OCI-M2 (cell line): Measurements from ENCODE around the gene MIXL1.
"Not testable (repeated sequence)": the region's sequence is repeated elsewhere in the genome, so short reads cannot be mapped to it uniquely, and the experiment has no call there.

Experiments
- DNase-seq: peaks from one replicate; lab custom pipeline; 2025; ENCODE audit not compliant: unreplicated experiment; lab: John Stamatoyannopoulos, UW

The MIXL1 gene

DNA sequence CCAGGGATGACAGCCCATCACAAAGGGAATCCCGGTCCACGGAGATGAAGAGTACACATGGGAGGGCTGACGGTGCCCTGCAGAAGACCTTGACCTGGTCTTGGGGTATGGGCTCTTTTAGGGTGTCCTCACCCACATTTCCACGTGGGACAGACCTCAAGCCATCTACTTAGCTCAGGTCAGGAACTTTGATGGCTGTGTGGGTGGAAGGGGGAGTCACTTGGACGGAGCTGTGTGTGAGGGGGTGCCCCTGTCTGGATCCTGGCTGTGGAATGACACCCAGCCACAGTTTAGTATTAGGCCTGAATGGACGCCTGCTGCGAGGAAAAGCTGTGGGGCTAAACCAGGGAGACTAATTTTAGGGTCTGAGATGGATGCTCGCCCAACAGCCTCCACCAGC is 10.9 kb upstream of the MIXL1 start:
- no peak for DNase-seq

DNA sequence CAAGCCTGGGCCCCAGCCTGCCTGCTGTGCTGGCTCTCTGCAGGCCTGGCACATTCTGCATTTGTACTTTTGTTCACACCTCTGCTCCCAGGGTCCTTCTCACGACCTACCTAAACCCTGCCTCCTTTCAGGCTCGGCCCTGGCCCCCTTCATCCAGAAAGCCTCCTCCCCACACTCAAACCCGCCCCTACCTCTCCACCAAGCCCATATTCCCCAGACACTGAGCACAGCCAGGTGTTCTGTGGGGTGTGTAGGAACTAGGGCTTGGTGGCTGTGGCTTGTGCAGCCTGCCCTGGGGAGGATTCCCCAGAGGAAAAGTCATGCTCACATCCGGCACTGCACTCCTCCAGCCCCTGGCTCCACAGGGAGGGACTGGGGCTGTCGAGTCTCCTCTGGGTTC is 8.2 kb upstream of the MIXL1 start:
- DNase-seq = no peak

DNA sequence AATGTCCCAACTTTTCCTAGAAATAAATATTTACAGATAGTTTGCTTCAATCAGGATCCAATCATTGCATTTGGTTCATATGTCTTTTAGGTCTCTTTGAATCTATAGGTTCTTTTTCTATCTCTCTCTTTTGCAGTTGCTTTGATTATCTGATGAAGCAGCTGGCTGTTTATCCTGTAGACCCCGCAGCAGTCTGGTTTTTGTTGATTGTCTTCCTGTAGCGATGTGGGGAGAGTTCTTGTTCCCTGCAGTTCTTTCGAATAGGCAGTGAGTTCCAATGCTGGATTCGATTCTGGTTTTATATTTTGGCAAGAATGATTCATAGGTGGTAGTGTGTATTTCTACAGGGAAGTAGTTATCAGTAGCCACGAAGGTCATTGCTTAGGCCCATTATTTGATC is 7.4 kb upstream of the MIXL1 start:
- DNase-seq = no peak

DNA sequence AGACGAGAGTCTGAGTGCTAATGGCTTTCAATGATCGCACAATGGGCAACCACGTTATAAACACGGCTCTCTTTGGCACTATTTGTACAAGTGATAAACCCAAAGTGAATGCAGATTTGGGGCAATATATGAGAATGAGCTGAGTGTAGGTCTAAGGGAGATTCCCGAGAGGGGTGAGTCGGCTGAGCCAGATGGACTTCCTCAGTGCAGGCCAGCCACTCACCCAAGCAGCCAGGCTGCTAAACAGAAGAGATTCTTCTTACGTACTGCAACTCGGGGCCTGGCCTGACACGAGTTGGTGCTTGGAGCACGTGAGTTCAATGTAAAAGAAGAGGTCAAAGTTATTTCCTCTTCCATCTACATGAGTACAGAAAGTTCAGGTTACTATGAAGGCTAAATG is 6.2 kb upstream of the MIXL1 start:
- no peak for DNase-seq

DNA sequence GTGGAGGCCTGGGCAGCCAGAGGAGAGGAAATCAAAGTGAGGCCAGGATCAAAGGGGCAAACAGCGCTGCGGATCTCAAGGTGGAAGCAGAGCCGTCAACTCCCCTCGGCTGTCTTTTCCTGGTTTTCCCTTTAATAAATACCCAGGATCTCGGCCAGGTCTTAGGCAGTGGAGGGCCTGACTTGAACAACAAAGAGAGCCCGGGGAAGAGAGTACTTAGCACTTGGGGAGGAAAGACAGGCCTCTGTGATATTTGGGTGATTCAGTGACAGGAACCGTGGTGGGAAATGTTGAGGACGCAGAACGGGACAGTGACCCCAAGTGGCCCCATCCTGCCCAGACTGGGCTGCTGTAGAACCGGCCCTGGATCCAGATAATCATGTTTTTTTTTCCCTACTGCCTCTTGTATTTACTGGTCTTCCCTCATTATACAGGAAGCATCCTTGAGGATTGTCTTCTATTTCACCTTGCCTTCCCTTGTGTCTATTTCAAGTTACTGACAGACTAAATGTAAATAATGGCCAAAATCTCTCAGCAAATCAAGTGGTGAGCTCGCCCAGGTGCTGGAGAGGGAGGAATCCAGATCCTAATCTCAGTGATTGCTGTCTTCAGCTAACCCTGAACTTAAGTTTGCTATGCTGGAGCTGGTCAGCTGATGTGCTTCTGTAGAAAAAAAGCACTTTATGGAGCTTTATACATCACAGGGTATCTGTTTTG is 2.8 kb upstream of the MIXL1 start:
- DNase-seq = no peak

DNA sequence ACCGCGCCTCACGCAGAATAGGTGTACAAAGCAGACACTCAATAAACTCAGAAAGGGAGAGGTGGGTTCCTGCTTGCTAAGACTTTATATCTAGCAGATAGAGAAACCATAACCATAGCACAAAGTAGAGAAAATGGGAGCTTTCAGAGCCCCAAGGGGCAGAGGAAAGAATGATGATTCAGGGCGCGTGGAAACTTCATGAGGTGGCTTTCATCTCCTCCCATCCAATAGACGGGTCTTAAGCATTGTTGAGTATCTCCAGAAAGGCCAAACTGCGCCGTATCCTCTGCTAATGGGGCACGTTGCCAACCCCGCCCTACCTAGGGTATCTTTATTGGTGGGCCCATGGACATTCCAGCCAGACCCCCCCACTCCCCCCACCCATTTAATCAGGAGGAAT is 778 bp upstream of the MIXL1 start:
- no peak for DNase-seq

DNA sequence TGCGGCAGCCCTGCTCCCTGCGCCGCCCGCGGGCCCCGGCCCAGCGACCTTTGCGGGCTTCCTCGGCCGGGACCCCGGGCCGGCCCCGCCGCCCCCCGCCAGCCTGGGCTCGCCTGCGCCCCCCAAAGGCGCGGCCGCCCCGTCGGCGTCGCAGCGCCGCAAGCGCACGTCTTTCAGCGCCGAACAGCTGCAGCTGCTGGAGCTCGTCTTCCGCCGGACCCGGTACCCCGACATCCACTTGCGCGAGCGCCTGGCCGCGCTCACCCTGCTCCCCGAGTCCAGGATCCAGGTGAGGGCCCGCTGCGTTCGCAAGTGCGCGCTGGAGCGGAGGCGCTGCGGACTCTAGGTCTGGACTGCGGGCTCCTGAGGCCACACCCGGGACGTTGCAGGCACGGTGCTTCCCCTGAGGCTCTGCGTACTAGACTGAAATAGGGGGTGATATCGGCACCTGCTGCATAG is 351 bp downstream of the MIXL1 start:
- DNase-seq = no peak

DNA sequence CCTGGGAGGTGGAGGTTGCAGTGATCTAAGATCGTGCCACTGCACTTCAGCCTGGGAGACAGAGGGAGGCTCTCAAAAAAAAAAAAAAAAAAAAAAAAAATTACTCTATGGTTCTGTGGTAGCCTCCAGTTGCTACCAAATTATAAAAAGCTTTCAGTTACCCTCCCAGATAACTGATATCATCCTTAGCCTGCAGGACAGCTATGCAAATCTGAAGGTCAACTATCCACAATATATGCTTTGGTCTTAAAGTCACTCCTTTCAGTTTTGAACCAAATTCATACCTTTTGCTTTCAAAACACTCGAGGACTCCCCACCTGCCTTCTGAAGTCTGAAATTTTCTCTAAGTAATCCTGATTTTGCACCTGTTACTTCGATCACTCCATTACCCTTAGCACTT is 3.1 kb downstream of the MIXL1 start:
- DNase-seq = no peak

DNA sequence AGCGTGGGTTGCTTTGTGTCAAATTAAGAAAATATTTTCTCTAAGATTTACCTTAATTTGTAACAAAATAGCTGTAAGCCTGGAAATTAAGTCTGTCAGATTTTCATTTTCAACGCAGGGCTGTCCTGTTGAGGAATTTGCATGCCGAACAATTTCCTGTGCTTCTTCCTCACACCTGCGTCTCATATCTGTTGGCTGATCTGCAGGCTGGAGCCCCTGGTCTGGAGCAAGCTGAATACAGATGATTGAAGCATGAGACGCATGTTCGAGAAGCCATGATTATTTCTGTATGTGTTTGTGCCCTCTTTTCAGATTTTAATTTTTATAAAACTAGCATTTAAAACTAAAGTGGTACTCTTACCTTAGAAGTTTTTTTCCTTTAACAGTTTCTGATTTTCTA is 9.8 kb downstream of the MIXL1 start:
- no peak for DNase-seq

DNA sequence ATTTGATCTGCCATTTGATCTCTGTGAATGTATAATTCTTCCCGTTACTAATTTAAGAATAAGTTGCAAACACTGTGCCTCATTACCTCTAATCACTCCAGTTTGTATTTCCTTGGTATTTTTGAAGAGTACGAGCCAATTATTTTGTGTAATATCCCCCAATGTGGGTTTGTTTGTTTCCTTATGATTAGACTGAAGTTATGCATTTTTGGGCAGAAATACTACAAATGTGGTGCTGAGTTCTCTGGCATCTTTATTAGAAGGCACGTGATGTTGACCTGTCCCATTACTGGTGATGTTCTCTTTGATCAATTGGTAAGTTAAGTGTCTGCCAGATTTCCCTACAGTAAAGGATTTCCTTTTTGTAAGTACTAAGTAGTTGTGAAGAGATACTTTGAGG is 10.3 kb downstream of the MIXL1 start:
- DNase-seq = no peak

DNA sequence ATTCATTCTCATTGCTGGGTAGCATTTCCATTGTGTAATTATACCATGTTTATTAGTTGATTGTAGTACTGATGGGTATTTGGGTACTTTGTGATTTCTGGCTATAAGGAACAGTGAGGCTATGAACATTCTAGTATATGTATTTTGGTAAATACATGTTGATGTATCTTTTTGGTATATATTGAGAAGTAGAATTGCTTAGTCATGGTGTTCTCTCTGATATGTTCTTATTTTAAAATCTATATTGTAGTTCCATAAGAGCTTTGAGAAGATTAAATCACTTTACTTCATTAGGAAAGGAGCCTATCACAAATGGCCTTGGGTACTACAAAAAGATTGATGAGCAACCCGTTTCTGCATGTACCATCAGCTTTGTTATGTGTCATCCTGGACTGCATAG is 13.4 kb downstream of the MIXL1 start:
- DNase-seq = no peak

DNA sequence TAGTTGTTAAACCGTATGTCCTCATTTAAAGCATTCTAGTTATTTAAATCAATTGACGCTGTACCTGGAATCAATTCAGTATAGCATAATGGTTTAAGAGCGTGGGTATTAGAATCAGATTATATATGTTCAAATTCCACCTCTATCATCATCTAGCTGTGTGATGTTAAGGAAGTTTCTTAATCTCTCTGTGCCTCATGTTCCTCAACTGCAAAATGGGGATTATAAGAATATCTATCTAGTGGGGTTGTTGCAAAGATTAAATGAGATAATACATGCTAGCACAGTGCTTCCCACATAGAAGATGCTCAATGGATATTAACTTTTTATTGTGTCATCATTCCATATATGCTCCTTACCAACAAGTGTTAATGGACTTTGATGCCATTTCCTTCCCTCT is 16.0 kb downstream of the MIXL1 start:
- no peak for DNase-seq

DNA sequence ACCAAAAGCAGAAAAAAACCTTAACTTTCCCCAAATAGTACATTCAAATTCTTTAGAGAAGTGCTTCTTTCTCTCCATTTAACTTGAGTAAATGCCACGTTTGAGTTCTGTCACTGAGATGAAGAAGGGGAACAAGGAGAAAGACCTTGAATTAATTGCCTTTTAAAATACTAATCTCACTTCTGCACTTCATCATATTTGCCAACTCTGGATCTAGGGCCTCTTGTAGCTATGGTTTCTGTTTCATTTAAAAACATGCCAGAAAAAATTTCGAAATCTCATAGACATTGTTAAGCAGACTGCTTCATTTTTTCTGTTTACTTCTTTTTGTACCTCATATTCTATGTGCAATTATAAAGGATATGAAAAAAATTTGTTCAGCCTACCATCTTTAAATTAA is 24.6 kb downstream of the MIXL1 start:
- no peak for DNase-seq

DNA sequence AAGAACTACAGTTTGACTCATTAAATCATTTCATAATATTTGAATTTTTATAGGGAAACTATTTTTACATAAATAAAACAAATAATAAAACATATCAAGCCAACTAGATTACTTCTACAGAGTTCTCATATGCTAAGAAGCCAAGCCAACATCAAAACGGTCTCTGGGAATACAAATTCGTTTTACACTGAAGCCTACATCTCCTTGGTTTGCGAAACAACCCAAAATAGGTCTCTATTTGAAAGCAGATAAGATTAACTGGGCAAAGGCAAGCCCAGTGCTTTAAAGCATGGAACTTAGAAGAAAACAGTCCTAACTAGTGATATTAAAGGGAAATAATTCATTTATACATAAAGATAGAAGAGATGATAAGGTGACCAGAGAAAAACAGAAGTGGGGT is 25.3 kb downstream of the MIXL1 start:
- no peak for DNase-seq

DNA sequence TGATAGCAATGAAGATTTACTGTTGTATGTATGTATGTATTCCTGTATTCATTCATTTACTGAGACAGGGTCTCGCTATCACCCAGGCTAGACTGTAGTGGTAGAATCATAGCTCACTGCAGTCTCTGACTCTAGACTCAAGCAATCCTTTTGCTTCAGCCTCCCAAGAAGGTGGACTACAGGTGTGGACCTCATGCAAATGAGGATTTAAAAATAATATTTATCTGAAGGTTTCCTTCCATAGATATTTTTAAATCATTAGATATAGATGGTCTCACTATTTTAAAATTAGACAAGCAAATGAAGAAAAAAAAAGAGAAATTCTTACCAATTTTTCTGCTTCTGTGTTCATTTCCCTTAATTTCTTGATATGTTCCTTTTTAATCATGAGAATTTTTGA is 27.0 kb downstream of the MIXL1 start:
- DNase-seq = no peak

DNA sequence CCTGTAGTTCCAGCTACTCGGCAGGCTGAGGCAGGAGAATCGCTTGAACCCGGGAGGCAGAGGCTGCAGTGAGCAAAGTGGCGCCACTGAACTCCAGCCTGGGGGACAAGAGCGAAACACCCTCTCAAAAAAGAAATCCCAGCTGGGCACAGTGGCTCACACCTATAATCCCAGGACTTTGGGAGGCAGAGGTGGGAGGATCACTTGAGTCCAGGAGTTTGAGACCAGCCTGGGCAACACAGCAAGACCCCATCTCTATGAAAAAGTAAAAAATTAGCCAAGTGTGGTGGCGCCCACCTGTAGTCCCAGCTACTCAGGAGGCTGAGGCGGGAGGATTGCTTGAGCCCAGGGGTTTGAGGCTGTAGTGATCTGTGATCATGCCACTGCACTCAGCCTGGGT is 29.4 kb downstream of the MIXL1 start:
- DNase-seq = not testable (repeated sequence)

DNA sequence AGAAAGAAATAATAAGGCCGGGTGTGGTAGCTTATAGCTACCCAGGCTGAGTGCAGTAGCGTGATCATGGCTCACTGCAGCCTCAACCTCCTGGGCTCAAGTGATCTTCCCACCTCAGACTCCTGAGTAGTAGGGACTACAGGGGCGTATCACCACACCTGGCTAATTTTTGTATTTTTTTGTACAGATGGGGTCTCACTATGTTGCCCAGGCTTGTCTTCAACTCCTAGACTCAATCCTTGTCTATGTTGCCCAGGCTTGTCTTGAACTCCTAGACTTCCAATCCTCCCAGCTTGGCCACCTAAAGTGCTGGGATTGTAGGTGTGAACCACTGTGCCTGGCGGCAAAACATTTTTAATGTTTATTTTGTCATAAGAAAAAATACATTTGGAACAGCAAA is 30.5 kb downstream of the MIXL1 start:
- no peak for DNase-seq

DNA sequence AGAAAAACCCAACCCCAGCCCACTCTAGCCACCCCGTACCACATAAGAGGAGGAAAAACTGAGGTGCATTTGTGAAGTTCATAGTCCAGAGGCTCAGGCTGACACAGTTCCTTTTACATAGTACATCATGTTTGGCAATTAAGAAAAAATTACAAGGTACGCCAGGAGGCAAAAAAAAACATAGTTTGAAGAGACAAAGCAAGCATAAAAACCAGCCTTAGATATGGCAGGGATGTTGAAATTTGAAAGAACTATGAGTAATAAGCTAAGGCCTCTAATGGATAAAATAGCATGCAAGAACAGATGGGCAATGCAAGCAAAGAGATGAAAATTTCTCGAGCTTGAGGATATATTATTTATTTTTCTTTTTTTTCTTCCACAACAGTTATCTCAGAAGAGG is 31.9 kb downstream of the MIXL1 start:
- DNase-seq = no peak

DNA sequence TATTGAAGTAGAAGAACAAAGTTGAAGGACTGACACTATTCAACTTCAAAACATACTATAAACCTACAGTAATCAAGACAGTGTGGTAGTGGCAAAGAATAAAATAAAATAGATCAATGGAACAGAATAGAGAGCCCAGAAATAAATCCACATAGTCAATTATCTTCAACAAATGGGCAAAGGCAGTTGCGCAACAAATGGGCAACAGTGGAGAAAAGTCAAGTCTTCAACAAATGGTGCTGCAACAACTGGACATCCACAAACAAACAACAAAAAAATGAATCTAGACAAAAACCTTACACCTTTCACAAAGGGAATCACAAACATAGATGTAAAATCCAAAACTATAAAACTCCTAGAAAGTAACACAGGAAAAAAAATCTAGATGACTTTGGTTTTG is 38.4 kb downstream of the MIXL1 start:
- DNase-seq = no peak

DNA sequence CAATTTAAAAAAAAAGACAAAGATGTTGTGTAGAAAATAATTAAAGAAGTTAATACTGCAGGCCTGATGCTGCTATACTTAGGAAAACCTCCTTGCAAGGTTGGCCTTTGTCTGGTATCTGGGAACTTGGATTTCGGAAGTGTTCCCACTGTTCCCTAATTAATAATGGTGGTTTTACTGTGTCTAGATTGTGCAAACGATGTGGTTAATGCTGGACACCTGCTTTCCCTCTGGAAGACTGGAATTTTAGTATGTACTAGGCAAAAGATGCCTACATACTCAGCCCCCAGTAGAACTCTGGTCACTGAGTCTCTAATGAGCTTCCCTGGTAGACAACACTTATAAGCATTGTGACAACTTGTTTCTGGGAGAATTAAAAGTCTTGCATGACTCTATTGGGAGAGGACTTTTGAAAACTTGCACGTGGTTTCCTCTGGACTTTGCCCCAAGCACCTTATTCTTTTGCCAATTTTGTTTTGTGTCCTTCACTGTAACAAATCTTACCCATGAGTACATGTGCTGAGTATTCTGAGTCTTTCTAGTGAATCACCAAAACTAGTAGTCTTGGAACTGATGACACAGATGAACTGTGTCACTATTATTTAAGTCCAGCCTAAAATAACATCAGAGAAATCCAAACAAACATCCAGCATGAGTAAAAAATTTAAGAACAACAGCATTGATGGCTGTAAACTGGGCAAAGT is 45.1 kb downstream of the MIXL1 start:
- DNase-seq = no peak

DNA sequence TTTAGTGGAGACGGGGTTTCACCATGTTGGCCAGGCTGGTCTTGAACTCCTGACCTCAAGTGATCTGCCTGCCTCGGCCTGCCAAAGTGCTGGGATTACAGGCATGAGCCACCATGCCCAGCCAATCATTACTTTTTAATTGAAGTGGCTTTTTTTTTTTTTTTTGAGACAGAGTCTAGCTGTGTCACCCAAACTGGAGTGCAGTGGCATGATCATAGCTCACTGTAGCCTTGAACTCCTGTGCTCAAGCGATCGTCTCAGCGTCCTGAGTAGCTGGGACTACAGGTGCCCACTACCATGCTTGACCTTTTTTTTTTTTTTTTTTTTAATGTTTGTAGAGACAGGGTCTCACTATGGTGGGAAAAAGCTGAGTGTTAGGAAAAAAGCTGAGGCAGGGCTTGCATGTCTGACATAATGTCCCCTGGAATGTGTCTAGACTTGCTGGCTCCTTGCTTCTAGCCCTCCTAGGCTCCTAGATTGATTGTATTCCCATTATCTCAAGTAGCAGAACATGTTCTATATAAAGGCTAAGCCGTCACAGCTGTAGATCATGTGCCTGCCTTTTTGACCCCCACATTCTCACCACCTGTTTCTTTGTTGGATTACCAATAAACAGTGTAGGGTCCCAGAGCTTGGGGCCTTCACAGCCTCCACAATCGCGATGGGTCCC is 48.9 kb downstream of the MIXL1 start:
- DNase-seq = not testable (repeated sequence)

DNA sequence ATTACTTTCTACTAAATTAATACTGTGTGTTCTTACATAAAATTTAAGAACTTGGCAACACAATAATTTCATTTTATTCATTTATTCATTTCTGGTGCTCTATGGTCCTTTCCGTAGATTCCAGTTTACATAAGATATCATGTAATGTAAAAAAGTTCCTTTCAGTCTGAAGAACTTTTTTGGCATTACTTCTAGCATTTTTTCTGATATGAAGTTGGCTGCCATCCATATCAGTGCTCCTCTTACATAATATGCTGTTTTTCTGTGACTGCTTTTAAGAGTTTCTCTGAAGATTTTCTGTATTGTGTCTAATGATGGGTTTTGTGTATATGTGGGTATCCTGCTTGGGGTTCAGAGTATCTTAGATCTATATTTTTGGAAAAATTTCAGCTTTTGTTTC is 50.7 kb downstream of the MIXL1 start:
- no peak for DNase-seq
